Loucy (cell line): ENCODE results near the gene WDSUB1.

Experiments
- EZH2phosphoT487 ChIP-seq: fragments of 200-600 bp; IDR thresholded peaks from 2 replicates; pipeline ENCODE4 v1.6.1; 2018; ENCODE audit warnings: antibody characterized with exemption, mild to moderate bottlenecking, moderate library complexity, borderline replicate concordance
- TF ChIP-seq, protein P1 (sequence below): fragments of 200-600 bp; sonication (generic); conservative IDR thresholded peaks from 2 replicates; pipeline ENCODE4 v1.5.1; 2014; ENCODE audit warnings: mild to moderate bottlenecking, antibody characterized with exemption, low read length

DNA sequence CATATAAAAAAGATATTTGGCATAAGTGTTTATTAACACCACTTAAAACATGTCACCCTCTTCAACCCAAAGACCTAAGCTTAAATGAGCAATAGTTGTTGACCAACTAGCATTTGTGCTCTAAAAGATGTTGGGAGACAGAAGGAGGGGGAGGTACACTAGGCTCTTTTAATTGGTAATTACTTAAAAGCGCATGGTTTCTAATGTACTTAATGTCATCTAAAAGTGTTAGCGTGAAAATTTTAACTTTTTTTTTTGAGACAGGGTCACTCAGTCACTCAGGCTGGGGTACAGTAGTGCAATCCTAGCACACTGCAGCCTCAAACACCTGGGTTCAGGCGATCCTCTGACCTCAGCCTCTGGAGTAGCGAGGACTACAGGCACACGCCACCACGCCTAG is 5.5 kb downstream of the WDSUB1 start:
- TF ChIP-seq, protein P1, sequence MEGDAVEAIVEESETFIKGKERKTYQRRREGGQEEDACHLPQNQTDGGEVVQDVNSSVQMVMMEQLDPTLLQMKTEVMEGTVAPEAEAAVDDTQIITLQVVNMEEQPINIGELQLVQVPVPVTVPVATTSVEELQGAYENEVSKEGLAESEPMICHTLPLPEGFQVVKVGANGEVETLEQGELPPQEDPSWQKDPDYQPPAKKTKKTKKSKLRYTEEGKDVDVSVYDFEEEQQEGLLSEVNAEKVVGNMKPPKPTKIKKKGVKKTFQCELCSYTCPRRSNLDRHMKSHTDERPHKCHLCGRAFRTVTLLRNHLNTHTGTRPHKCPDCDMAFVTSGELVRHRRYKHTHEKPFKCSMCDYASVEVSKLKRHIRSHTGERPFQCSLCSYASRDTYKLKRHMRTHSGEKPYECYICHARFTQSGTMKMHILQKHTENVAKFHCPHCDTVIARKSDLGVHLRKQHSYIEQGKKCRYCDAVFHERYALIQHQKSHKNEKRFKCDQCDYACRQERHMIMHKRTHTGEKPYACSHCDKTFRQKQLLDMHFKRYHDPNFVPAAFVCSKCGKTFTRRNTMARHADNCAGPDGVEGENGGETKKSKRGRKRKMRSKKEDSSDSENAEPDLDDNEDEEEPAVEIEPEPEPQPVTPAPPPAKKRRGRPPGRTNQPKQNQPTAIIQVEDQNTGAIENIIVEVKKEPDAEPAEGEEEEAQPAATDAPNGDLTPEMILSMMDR: no peak
- TF ChIP-seq EZH2phosphoT487: no peak
